ENCODE data around the gene FXYD2. TPM values are rescaled to one million over a fixed set of nuclear protein-coding genes. Genes with fewer than 3 reads are reported as not detected.
A peak's percentile ranks its signal among the peaks of the same experiment; 100 is the strongest.

Gene FXYD2
- total and polyA plus RNA-seq, 7 experiments from 2014 or later: 3.1 to 25.6 (median 5.6) TPM

DNA sequence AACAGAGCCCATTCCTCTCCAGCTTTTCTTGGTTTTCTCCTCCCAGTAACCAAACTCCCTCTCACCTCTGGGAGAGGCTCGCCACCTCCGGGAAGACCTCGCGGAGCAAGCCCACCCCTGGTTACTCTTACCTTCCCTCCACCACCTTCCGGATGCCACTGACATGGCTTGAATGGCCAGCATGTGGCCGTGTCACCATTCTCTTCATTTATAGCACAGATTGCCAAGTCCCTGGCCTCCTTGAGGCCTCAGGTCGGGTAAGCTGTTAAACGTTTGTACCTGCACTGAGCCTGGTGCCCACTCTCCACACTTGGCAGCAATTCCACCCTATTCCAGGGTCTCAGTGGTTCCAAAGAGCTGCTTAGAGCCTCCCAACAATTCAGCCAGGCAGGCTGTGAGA is 8.0 kb upstream of the FXYD2 start:
- intact Hi-C loops (cut with micrococcal nuclease): no loop called here
- Histone ChIP-seq H3K4me1 (ENCODE audit: control insufficient read depth in 2 of 2, insufficient read depth in 2 of 2, low read length in 2 of 2) (peaks cover 34 to 36% of the 10 kb centered on the region in 2 donors), H3K27ac (ENCODE audit: low read depth, low read length) (no peak overlapping the region), H3K36me3 (ENCODE audit: control insufficient read depth in 2 of 3, insufficient read depth in 3 of 3, low read length in 3 of 3) (no peaks in the 10 kb centered on the region), H3K9me3 (ENCODE audit: control insufficient read depth in 2 of 3, low read length in 3 of 3) (no peaks in the 10 kb centered on the region), H3K27me3 (ENCODE audit: control insufficient read depth in 2 of 2, insufficient read depth in 2 of 2, low read length in 2 of 2) (no peaks in the 10 kb centered on the region), H3K4me3 (ENCODE audit: low read length) (no peak overlapping the region)
- Mint-ChIP-seq H3K9me3 (no peaks in the 10 kb centered on the region), H3K4me3 (no peak overlapping the region), H3K4me1 (peaks cover 21 to 40% (median 32%) of the 10 kb centered on the region in 7 donors), H3K27me3 (peaks cover 0 to 9% (median 0%) of the 10 kb centered on the region in 5 donors), H3K27ac (peak overlapping the region in 4 of 9 donors; percentile 74 to 88 (median 80)), H3K36me3 (no peaks in the 10 kb centered on the region)
- ATAC-seq: no peak
- peak in 1 of 9 donors; percentile 13 for DNase-seq
- ChIA-PET CTCF (interaction anchor here (0.9 to 3.8 kb wide), 6 partner anchors 9 to 340 kb away, joined by 3 to 19 read pairs (median 4); partner anchors contain the start of gene FXYD2), POLR2A (interaction anchor here (0.6 kb wide), 1 partner anchor 155 kb away, joined by 3 read pairs; no protein-coding TSS in a partner anchor)

DNA sequence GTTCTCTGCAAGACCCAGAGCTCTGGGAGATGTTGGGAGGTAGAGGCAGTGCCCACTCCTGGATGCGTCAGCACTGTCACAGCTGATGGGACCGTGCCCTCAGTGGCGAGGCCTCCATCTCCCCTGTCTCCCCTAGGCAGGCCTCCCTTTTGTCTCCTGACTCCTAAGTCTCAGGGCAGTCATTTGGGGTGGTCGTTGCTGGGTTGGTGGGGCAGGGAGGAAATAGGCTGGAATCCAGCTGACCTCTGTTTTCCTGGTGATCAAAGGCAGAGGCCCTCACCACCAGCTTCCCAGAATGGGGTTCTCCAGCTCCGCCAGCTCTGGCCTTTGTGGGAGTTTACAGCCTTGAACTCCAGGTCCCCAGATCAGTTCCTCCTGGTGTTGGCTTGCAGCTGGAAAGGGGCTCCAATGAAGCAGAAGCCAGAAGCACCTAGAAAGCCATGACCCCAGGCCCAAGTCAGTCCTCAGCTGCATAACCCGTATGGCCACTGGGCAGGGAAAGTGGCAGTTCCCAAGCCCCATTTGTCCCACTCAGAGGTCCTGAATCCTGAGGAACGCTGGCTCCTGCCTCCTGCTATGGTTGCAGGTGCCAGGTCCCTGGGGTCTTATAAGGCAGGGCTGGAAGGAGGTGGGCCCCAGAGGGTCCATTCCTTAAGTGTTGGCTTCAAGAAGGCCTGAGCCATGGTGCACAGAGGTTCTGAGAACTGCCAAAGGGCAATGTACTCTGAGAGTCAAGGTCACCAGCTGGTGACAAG is 7.3 kb upstream of the FXYD2 start:
- peaks cover 0 to 5% (median 0%) of the 10 kb centered on the region in 5 donors for H3K27me3 Mint-ChIP-seq
- H3K27ac Mint-ChIP-seq: peak overlapping the region in 2 of 9 donors; percentile 79 to 88
- ChIA-PET CTCF (interaction anchor here (0.6 to 1.4 kb wide), 2 partner anchors 24 to 115 kb away, joined by 3 to 4 read pairs; no protein-coding TSS in a partner anchor), POLR2A (interaction anchor here (0.6 to 1.6 kb wide), 2 partner anchors 15 to 155 kb away, joined by 3 to 4 read pairs; no protein-coding TSS in a partner anchor)
- Histone ChIP-seq H3K27ac (ENCODE audit: low read depth, low read length) (no peak overlapping the region), H3K4me3 (ENCODE audit: low read length) (no peak overlapping the region), H3K27me3 (ENCODE audit: control insufficient read depth in 2 of 2, insufficient read depth in 2 of 2, low read length in 2 of 2) (no peaks in the 10 kb centered on the region), H3K9me3 (ENCODE audit: control insufficient read depth in 2 of 3, low read length in 3 of 3) (no peaks in the 10 kb centered on the region), H3K36me3 (ENCODE audit: control insufficient read depth in 2 of 3, insufficient read depth in 3 of 3, low read length in 3 of 3) (no peaks in the 10 kb centered on the region), H3K4me1 (ENCODE audit: control insufficient read depth in 2 of 2, insufficient read depth in 2 of 2, low read length in 2 of 2) (peaks cover 34 to 38% of the 10 kb centered on the region in 2 donors)
- intact Hi-C loops (cut with micrococcal nuclease): no loop called here
- peaks cover 0 to under 1% (median 0%) of the 10 kb centered on the region in 11 donors for H3K9me3 Mint-ChIP-seq
- ATAC-seq: no peak
- peak in 1 of 9 donors; percentile 17 for DNase-seq
- H3K36me3 Mint-ChIP-seq: no peaks in the 10 kb centered on the region
- H3K4me3 Mint-ChIP-seq: peak overlapping the region in 1 of 10 donors; percentile 68
- H3K4me1 Mint-ChIP-seq: peaks cover 26 to 45% (median 38%) of the 10 kb centered on the region in 7 donors

DNA sequence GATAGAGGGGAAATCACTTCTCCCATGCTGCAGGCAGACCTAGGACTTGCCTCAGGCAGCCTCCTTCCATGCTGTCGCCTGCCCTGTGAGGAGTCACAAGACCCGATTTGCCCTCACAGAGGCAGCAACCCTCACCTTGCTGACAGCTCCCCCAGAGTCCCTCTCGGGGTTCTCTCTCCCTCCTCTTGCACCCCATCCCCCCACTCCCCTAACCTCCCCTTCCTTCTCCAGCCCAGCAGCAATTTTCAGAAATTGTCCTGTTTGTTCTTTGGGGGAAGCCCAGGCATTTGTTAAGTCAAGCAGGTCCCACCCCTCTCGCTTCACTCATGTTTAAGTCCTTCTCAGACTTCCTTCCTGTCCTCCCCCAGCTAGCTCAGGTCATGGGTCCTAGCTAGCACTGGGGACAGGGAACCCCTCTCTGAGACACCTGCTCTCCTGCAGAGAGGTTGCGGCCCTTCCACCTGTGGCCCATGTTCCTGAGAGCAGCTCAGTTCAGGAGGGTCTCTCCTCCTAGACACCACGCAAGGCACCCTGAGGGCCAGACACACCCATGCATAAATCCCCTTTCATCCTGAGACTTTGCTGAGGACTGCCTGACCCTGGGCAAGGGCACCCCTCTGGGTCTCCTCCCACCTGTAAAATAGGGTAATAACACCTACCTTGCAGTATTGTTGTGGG is 6.3 kb upstream of the FXYD2 start:
- peaks cover 0 to 3% (median 0%) of the 10 kb centered on the region in 11 donors for H3K9me3 Mint-ChIP-seq
- DNase-seq (peak in 2 of 9 donors; percentile 21), ATAC-seq (no peak)
- CTCF ChIA-PET: interaction anchor here (1.0 to 1.3 kb wide), 2 partner anchors 117 to 222 kb away, joined by 3 to 4 read pairs; no protein-coding TSS in a partner anchor
- H3K27ac ChIP-seq (ENCODE audit: low read depth, low read length): no peak overlapping the region
- intact Hi-C loops (cut with micrococcal nuclease): no loop called here
- no peaks in the 10 kb centered on the region for H3K27me3 ChIP-seq (ENCODE audit: control insufficient read depth in 2 of 2, insufficient read depth in 2 of 2, low read length in 2 of 2)
- no peak overlapping the region for H3K4me3 ChIP-seq (ENCODE audit: low read length)
- no peaks in the 10 kb centered on the region for H3K9me3 ChIP-seq (ENCODE audit: control insufficient read depth in 2 of 3, low read length in 3 of 3)
- H3K4me3 Mint-ChIP-seq: peak overlapping the region in 5 of 10 donors; percentile 31 to 68 (median 48)
- POLR2A ChIA-PET: interaction anchor here (1.6 kb wide), 1 partner anchor 13 kb away, joined by 4 read pairs; no protein-coding TSS in a partner anchor
- H3K27ac Mint-ChIP-seq: peak overlapping the region in 8 of 9 donors; percentile 15 to 88 (median 69)
- H3K36me3 Mint-ChIP-seq: no peaks in the 10 kb centered on the region
- no peaks in the 10 kb centered on the region for H3K36me3 ChIP-seq (ENCODE audit: control insufficient read depth in 2 of 3, insufficient read depth in 3 of 3, low read length in 3 of 3)
- H3K4me1 Mint-ChIP-seq: peaks cover 33 to 55% (median 43%) of the 10 kb centered on the region in 7 donors
- peaks cover 0 to 3% (median 0%) of the 10 kb centered on the region in 5 donors for H3K27me3 Mint-ChIP-seq
- peaks cover 34 to 38% of the 10 kb centered on the region in 2 donors for H3K4me1 ChIP-seq (ENCODE audit: control insufficient read depth in 2 of 2, insufficient read depth in 2 of 2, low read length in 2 of 2)

DNA sequence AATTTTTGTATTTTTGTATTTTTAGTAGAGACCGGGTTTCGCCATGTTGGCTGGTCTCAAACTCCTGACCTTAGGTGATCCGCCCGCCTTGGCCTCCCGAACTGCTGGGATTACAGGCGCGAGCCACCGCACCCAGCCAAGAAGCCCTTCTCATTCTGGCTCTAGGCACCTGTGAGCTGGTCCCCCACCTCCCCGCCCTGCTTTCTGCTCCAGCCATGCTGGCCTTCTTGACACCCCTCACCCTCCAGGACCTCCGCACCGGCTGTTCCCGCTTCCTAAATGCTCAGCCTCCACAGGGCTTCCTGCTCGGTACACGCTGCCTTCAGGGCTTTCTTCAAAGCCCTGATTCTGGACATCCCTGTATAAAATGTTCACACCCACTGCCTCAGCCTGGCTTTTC is 5.5 kb upstream of the FXYD2 start:
- ATAC-seq: no peak
- intact Hi-C loops (cut with micrococcal nuclease): no loop called here
- Histone ChIP-seq H3K4me1 (ENCODE audit: control insufficient read depth in 2 of 2, insufficient read depth in 2 of 2, low read length in 2 of 2) (peaks cover 34 to 38% of the 10 kb centered on the region in 2 donors), H3K4me3 (ENCODE audit: low read length) (no peak overlapping the region), H3K27me3 (ENCODE audit: control insufficient read depth in 2 of 2, insufficient read depth in 2 of 2, low read length in 2 of 2) (no peaks in the 10 kb centered on the region), H3K9me3 (ENCODE audit: control insufficient read depth in 2 of 3, low read length in 3 of 3) (no peaks in the 10 kb centered on the region), H3K27ac (ENCODE audit: low read depth, low read length) (no peak overlapping the region), H3K36me3 (ENCODE audit: control insufficient read depth in 2 of 3, insufficient read depth in 3 of 3, low read length in 3 of 3) (no peaks in the 10 kb centered on the region)
- H3K27me3 Mint-ChIP-seq: peaks cover 0 to 3% (median 0%) of the 10 kb centered on the region in 5 donors
- no peaks in the 10 kb centered on the region for H3K36me3 Mint-ChIP-seq
- peak overlapping the region in 8 of 9 donors; percentile 15 to 88 (median 68) for H3K27ac Mint-ChIP-seq
- peak in 1 of 9 donors; percentile 13 for DNase-seq
- peak overlapping the region in 4 of 10 donors; percentile 45 to 68 (median 55) for H3K4me3 Mint-ChIP-seq
- ChIA-PET CTCF (interaction anchor here (1.0 to 2.3 kb wide), 3 partner anchors 117 to 223 kb away, joined by 3 to 18 read pairs (median 4); no protein-coding TSS in a partner anchor), POLR2A (interaction anchor here (0.5 to 1.1 kb wide), 2 partner anchors 12 to 14 kb away, joined by 3 read pairs; no protein-coding TSS in a partner anchor)
- peaks cover 0 to 3% (median 0%) of the 10 kb centered on the region in 11 donors for H3K9me3 Mint-ChIP-seq
- peaks cover 39 to 63% (median 43%) of the 10 kb centered on the region in 7 donors for H3K4me1 Mint-ChIP-seq

DNA sequence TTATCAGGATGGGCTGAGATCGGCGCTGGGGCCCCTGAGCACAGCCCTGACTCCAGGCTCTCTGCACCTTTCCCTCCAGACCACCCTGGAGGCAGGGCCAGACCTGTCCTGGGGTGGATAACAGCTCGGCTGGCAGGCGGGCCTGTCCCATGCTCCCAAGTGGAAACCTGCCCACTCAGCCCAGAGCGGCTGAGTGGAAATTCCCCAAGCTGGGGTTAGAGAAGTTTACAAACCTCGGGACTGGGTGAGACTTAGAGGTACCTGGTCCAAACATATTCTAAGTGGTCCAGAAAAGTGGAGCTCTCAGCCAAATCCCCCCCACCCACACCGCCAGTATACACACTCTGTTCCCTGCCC is 4.8 kb upstream of the FXYD2 start:
- no peaks in the 10 kb centered on the region for H3K36me3 Mint-ChIP-seq
- intact Hi-C loops (cut with micrococcal nuclease): loop anchor here in 1 of 2 donors (1.0 kb wide), 1 partner anchor 14 kb away; no protein-coding TSS in a partner anchor
- Histone ChIP-seq H3K36me3 (ENCODE audit: control insufficient read depth in 2 of 3, insufficient read depth in 3 of 3, low read length in 3 of 3) (no peaks in the 10 kb centered on the region), H3K4me1 (ENCODE audit: control insufficient read depth in 2 of 2, insufficient read depth in 2 of 2, low read length in 2 of 2) (peaks cover 34 to 41% of the 10 kb centered on the region in 2 donors), H3K9me3 (ENCODE audit: control insufficient read depth in 2 of 3, low read length in 3 of 3) (no peaks in the 10 kb centered on the region), H3K27me3 (ENCODE audit: control insufficient read depth in 2 of 2, insufficient read depth in 2 of 2, low read length in 2 of 2) (no peaks in the 10 kb centered on the region), H3K4me3 (ENCODE audit: low read length) (no peak overlapping the region), H3K27ac (ENCODE audit: low read depth, low read length) (no peak overlapping the region)
- H3K27me3 Mint-ChIP-seq: peaks cover 0 to 3% (median 0%) of the 10 kb centered on the region in 5 donors
- ATAC-seq (no peak), DNase-seq (peak in 1 of 9 donors; percentile 25)
- H3K27ac Mint-ChIP-seq: peak overlapping the region in 1 of 9 donors; percentile 49
- CTCF ChIA-PET: interaction anchor here (2.3 kb wide), 1 partner anchor 223 kb away, joined by 18 read pairs; no protein-coding TSS in a partner anchor
- POLR2A ChIA-PET: interaction anchor here (1.1 kb wide), 1 partner anchor 13 kb away, joined by 3 read pairs; no protein-coding TSS in a partner anchor
- H3K9me3 Mint-ChIP-seq: peaks cover 0 to 3% (median 0%) of the 10 kb centered on the region in 11 donors
- H3K4me1 Mint-ChIP-seq: peaks cover 43 to 67% (median 45%) of the 10 kb centered on the region in 7 donors
- peak overlapping the region in 1 of 10 donors; percentile 35 for H3K4me3 Mint-ChIP-seq

Measured in naive thymus-derived CD4-positive, alpha-beta T cell (primary cell).